SK-N-MC (cell line): ENCODE results near the gene KCNE3.

Experiments
- DNase-seq: peaks from one replicate; pipeline ENCODE4 v3.0.0-alpha.2; 2011; ENCODE audit warnings: low read depth, low spot score
- H3K27ac ChIP-seq: fragments of 200-600 bp; sonication (generic); 2 replicates; pipeline ENCODE4 v1.5.1; 2016; ENCODE audit warnings: mixed run types
- H3K36me3 ChIP-seq: fragments of 200-600 bp; sonication (generic); 2 replicates; pipeline ENCODE4 v1.6.1; 2017; ENCODE audit warnings: antibody characterized with exemption, low read length, mixed read lengths; ENCODE audit not compliant: insufficient read depth
- H3K4me3 ChIP-seq: fragments of 200-600 bp; sonication (generic); 2 replicates; pipeline ENCODE4 v1.5.1; 2016
- H3K9ac ChIP-seq: fragments of 200-600 bp; sonication (generic); 2 replicates; pipeline ENCODE4 v1.8.0; 2017; ENCODE audit warnings: mixed run types, mixed read lengths; ENCODE audit not compliant: insufficient read length
- H3K9me3 ChIP-seq: fragments of 200-600 bp; sonication (generic); 2 replicates; pipeline ENCODE4 v1.6.1; 2017; ENCODE audit warnings: low read depth, mild to moderate bottlenecking, antibody characterized with exemption, low read length, moderate library complexity, mixed read lengths
- EZH2 ChIP-seq: fragments of 200-600 bp; sonication (generic); IDR thresholded peaks from one replicate; pipeline ENCODE4 v1.6.1; 2017; ENCODE audit warnings: antibody characterized with exemption
- FOXP2 ChIP-seq: optimal IDR thresholded peaks from 2 replicates; pipeline ENCODE3; 2011; ENCODE audit warnings: mild to moderate bottlenecking, moderate library complexity; ENCODE audit not compliant: insufficient read depth; ENCODE audit errors: extremely low read length, control extremely low read depth
- POLR2AphosphoS5 ChIP-seq: IDR thresholded peaks from 2 replicates; pipeline ENCODE4 v1.6.1; 2012; ENCODE audit warnings: mild to moderate bottlenecking, low read depth, low read length, borderline replicate concordance

KCNE3 gene

GRCh38 chr11:74453373-74453975, 13.9 kb downstream of the KCNE3 start:
- no peak overlapping the region for H3K4me3 ChIP-seq
- TF ChIP-seq FOXP2 (no peak), POLR2AphosphoS5 (no peak), EZH2 (no peak)
- H3K27ac ChIP-seq: no peak overlapping the region
- peaks cover 23% of the 10 kb centered on the region for H3K36me3 ChIP-seq
- DNase-seq: no peak
- H3K9ac ChIP-seq: no peak overlapping the region
- H3K9me3 ChIP-seq: no peaks in the 10 kb centered on the region

- H3K9ac ChIP-seq: no peak overlapping the region
- no peak for DNase-seq
- no peak for TF ChIP-seq POLR2AphosphoS5
- no peak overlapping the region for H3K4me3 ChIP-seq
- no peaks in the 10 kb centered on the region for H3K9me3 ChIP-seq
- H3K36me3 ChIP-seq: peaks cover 12% of the 10 kb centered on the region
- no peak overlapping the region for H3K27ac ChIP-seq
Observed at GRCh38 chr11:74452366-74452765, 15.0 kb downstream of the KCNE3 start.

GRCh38 chr11:74450318-74450717, 17.0 kb downstream of the KCNE3 start:
- no peak overlapping the region for H3K4me3 ChIP-seq
- H3K27ac ChIP-seq: no peak overlapping the region
- TF ChIP-seq FOXP2 (no peak), POLR2AphosphoS5 (no peak), EZH2 (no peak)
- no peak for DNase-seq
- H3K9me3 ChIP-seq: no peaks in the 10 kb centered on the region
- no peaks in the 10 kb centered on the region for H3K36me3 ChIP-seq
- H3K9ac ChIP-seq: no peak overlapping the region

- no peak overlapping the region for H3K9ac ChIP-seq
- peak; percentile 89 for DNase-seq
- TF ChIP-seq POLR2AphosphoS5: no peak
- TF ChIP-seq EZH2: no peak
- no peak for TF ChIP-seq FOXP2
- no peaks in the 10 kb centered on the region for H3K36me3 ChIP-seq
- no peak overlapping the region for H3K27ac ChIP-seq
- H3K9me3 ChIP-seq: no peaks in the 10 kb centered on the region
- H3K4me3 ChIP-seq: peak overlapping the region; percentile 55
Observed at GRCh38 chr11:74449369-74449931, 17.9 kb downstream of the KCNE3 start.

GRCh38 chr11:74447720-74448119, 19.6 kb downstream of the KCNE3 start:
- DNase-seq: no peak
- Histone ChIP-seq H3K4me3 (no peak overlapping the region), H3K9me3 (no peaks in the 10 kb centered on the region), H3K9ac (no peak overlapping the region), H3K36me3 (no peaks in the 10 kb centered on the region), H3K27ac (no peak overlapping the region)
- no peak for TF ChIP-seq EZH2
- TF ChIP-seq FOXP2: no peak
- no peak for TF ChIP-seq POLR2AphosphoS5

GRCh38 chr11:74446532-74446938, 20.8 kb downstream of the KCNE3 start:
- no peak overlapping the region; the same call in 1 of the 2 replicates for H3K4me3 ChIP-seq
- no peak overlapping the region for H3K9ac ChIP-seq
- DNase-seq: peak; percentile 97
- no peaks in the 10 kb centered on the region for H3K36me3 ChIP-seq
- no peaks in the 10 kb centered on the region for H3K9me3 ChIP-seq
- peak overlapping the region; percentile 27; the same call in 1 of the 2 replicates for H3K27ac ChIP-seq
- TF ChIP-seq EZH2 (no peak), POLR2AphosphoS5 (peak; percentile 51; the same call in 1 of the 2 replicates), FOXP2 (peak; percentile 80)

- Histone ChIP-seq H3K4me3 (no peak overlapping the region), H3K9ac (no peak overlapping the region), H3K9me3 (no peaks in the 10 kb centered on the region), H3K36me3 (no peaks in the 10 kb centered on the region), H3K27ac (no peak overlapping the region)
- no peak for TF ChIP-seq FOXP2
- TF ChIP-seq POLR2AphosphoS5: no peak
- TF ChIP-seq EZH2: no peak
- DNase-seq: no peak
Observed at GRCh38 chr11:74444173-74444826, 23.0 kb downstream of the KCNE3 start.

- Histone ChIP-seq H3K4me3 (0 out of 2 replicates have a peak overlapping the region, but pooled peaks have one; percentile 23), H3K9me3 (no peaks in the 10 kb centered on the region), H3K36me3 (no peaks in the 10 kb centered on the region), H3K27ac (peak overlapping the region; percentile 9; the same call in 1 of the 2 replicates), H3K9ac (peak overlapping the region; percentile 20)
- no peak for DNase-seq
- TF ChIP-seq FOXP2 (no peak), POLR2AphosphoS5 (no peak), EZH2 (no peak)
Observed at GRCh38 chr11:74443071-74443864, 24.1 kb downstream of the KCNE3 start.
